Brain microvascular endothelial cell (primary cell): ENCODE measurements around the gene EID3.

Experiments used
- DNase-seq: peaks from one replicate; pipeline ENCODE4 v3.0.0-alpha.2; 2020
- H3K27ac ChIP-seq: fragments of 250-450 bp; sonication (Bioruptor Pico); 2 replicates; pipeline ENCODE4 v1.5.1; 2020; ENCODE audit warnings: mild to moderate bottlenecking, moderate library complexity
- H3K27me3 ChIP-seq: fragments of 250-450 bp; sonication (Bioruptor Pico); replicated peaks from 2 replicates; pipeline ENCODE4 v1.5.1; 2020; ENCODE audit warnings: mild to moderate bottlenecking
- H3K36me3 ChIP-seq: fragments of 250-450 bp; sonication (Bioruptor Pico); replicated peaks from 2 replicates; pipeline ENCODE4 v1.5.1; 2020; ENCODE audit warnings: mild to moderate bottlenecking
- H3K4me3 ChIP-seq: 2 replicates; pipeline ENCODE4 v1.5.1; 2011; ENCODE audit warnings: low read depth, mild to moderate bottlenecking, control low read depth, low read length, moderate library complexity
- in situ Hi-C: cut with HindIII; loops from 2 replicates; pipeline ENCODE4 v1.10.0; 2017; ENCODE audit warnings: low sequenced_read_pairs, low pct_ligation_motif_present
- TF ChIP-seq, protein P1 (sequence below): IDR thresholded peaks from 2 replicates; pipeline ENCODE4 v1.5.1; 2011; ENCODE audit warnings: low read depth, mild to moderate bottlenecking, moderate library complexity, low read length, control low read depth, inconsistent platforms; ENCODE audit errors: missing control alignments

The EID3 gene

DNA sequence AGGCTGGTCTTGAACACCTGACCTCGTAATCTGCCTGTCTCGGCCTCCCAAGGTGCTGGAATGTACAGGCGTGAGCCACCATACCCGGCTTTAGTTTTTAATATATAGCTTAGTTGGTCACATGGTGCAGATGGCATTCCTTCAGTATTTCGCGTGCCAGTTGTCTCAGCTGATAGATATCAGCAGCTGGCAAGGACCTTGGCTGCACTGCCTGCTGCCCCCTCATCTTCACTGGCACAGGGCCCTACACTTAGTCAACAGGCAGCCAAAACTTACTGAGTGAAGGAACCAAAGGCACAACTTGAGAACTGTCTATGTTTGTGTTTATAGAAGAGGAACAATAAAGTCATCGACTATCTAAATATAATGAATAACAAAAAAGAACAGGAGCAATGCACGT lies 31.0 kb downstream of the EID3 start:
- Histone ChIP-seq H3K36me3 (peaks cover 67% of the 10 kb centered on the region), H3K27me3 (no peaks in the 10 kb centered on the region), H3K4me3 (no peak overlapping the region), H3K27ac (no peak overlapping the region)
- no peak for DNase-seq
- TF ChIP-seq, protein P1, sequence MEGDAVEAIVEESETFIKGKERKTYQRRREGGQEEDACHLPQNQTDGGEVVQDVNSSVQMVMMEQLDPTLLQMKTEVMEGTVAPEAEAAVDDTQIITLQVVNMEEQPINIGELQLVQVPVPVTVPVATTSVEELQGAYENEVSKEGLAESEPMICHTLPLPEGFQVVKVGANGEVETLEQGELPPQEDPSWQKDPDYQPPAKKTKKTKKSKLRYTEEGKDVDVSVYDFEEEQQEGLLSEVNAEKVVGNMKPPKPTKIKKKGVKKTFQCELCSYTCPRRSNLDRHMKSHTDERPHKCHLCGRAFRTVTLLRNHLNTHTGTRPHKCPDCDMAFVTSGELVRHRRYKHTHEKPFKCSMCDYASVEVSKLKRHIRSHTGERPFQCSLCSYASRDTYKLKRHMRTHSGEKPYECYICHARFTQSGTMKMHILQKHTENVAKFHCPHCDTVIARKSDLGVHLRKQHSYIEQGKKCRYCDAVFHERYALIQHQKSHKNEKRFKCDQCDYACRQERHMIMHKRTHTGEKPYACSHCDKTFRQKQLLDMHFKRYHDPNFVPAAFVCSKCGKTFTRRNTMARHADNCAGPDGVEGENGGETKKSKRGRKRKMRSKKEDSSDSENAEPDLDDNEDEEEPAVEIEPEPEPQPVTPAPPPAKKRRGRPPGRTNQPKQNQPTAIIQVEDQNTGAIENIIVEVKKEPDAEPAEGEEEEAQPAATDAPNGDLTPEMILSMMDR, result no peak
- in situ Hi-C loops, result no loop called here

DNA sequence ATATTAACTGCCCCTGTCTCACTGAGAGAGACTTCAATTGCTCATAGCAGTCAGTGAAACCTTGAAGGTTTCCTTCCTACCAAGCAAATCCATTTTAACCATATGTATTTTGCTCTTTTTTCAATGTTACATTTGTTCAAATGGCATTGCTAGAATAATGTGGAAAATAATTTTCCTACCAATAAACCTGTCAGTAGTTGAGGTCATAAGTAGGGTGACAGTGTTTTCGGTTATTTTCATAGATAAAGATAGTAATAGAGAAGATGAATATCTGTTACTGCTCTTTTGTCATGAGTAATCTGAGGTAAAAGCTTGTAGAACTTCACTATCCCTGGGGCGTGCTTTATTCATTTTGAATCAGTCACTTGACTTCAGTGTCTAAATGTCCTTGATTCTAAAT lies 32.6 kb downstream of the EID3 start:
- TF ChIP-seq, protein P1, result no peak

DNA sequence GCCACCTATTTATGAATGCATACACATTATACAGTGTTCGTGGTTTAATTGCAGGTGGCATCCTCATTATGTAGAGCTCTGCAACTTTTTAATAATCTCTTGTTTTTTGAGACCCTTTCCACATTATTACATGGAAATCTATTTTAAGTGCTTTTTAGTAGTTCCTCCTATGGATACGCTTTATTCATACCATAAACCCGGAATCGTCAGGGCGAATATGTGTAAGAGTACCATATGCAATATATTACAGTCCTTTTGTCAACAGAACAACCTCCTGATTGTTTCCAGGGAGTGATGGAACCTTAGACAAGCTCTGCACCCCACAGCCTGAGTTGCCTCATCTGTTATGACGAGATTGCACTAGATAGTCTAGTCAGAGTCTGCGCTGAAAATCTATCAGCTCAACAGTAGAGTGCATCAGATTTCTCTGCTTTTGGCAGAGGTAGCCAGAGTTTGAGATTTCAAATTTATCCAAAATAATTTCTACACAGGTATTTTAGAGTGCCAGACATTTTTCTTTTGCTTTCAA lies 33.6 kb downstream of the EID3 start:
- Histone ChIP-seq H3K4me3 (no peak overlapping the region), H3K27me3 (no peaks in the 10 kb centered on the region), H3K36me3 (peaks cover 72% of the 10 kb centered on the region), H3K27ac (no peak overlapping the region)
- TF ChIP-seq, protein P1, result no peak
- DNase-seq, result no peak
- in situ Hi-C loops, result no loop called here

More for the DNA sequence above, 32.6 kb downstream of the EID3 start:
- in situ Hi-C loops, result no loop called here
- H3K4me3 ChIP-seq, result no peak overlapping the region
- no peaks in the 10 kb centered on the region for H3K27me3 ChIP-seq
- no peak overlapping the region for H3K27ac ChIP-seq
- DNase-seq, result no peak
- peaks cover 69% of the 10 kb centered on the region for H3K36me3 ChIP-seq

DNA sequence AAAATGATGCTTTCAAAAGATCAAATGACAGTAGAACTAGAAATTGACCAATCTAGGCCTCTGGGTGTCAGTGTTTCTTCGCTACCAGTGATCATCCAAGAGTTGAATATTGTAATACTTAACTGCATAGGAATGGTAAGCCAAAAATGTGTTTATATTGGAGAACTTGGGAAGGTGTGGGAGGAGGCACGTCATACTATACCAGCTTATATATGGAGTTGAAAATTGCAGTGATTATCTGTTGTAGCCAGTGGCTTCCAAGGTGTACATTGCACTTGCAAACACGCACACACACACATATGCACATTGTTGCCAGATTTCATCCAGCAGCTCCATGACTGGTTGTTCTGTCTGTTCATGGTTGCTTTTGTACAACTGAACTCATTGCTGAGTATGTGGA lies 36.1 kb downstream of the EID3 start:
- in situ Hi-C loops, result no loop called here
- peaks cover 72% of the 10 kb centered on the region for H3K36me3 ChIP-seq
- no peak overlapping the region for H3K27ac ChIP-seq
- DNase-seq, result no peak
- TF ChIP-seq, protein P1, result no peak
- no peak overlapping the region for H3K4me3 ChIP-seq
- H3K27me3 ChIP-seq, result no peaks in the 10 kb centered on the region

DNA sequence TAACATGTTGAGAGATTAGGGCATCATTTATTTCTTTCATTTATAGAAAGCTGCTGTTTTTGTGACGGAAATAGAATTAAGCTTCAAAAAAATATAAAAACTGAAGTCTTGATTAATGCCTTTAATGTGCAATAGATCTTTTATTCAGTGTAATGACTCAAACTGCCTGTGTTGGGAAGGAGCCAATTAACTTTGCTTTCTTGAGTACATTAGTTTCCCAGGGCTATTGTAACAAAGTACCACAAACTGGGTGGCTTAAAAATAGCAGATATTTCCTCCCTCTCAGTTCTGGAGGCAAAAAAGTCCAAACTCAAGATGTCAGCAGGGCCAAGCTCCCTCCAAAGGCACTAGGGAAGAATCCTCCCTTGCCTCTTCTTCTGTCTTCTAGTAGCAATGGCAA lies 36.6 kb downstream of the EID3 start:
- no peak overlapping the region for H3K27ac ChIP-seq
- in situ Hi-C loops, result no loop called here
- peaks cover 69% of the 10 kb centered on the region for H3K36me3 ChIP-seq
- DNase-seq, result no peak
- no peaks in the 10 kb centered on the region for H3K27me3 ChIP-seq
- TF ChIP-seq, protein P1, result no peak
- H3K4me3 ChIP-seq, result no peak overlapping the region

DNA sequence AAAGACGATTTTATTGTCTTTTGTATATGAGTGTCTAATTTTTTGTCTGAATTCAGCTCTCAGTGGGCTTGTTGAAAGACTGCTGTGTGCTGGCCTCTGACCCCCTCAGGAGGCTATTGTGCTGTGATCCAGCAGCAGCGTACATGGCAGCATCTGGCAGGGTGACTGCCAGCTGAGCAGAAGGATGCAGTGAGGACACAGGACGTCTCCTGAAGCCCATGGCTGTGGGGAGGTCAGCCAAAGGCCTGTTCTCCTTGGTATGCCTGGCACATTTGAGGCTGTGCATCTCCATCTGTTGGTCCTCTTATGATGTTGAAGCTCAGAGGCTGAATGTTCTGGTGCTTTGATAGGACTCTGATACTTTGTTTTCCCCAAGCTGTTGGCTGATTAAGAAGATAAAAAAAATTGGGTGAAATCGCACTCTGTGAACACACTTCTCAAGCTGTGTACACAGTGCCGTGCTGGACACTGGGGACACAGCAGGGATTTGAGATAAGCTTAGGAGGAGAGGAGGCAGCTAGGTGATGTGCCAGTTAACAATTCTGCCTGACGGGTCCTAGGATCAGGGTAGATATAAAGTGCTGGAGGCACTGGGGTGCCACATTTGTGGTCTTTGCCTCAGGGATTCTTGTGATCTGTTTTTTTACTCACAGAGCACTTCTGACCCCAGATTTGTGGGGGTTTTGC lies 37.5 kb downstream of the EID3 start:
- in situ Hi-C loops, result no loop called here
- TF ChIP-seq, protein P1, result no peak
- H3K36me3 ChIP-seq, result peaks cover 65% of the 10 kb centered on the region

More for the DNA sequence above, 37.5 kb downstream of the EID3 start:
- no peak for DNase-seq
- no peaks in the 10 kb centered on the region for H3K27me3 ChIP-seq
- no peak overlapping the region for H3K4me3 ChIP-seq
- no peak overlapping the region for H3K27ac ChIP-seq
